Measurements from ENCODE around the gene FLYWCH1. TPM values are rescaled to one million over a fixed set of nuclear protein-coding genes. Genes with fewer than 3 reads are reported as not detected.
A peak's percentile ranks its signal among the peaks of the same experiment; 100 is the strongest.
"Not testable (repeated sequence)": the region's sequence is repeated elsewhere in the genome, so short reads cannot be mapped to it uniquely, and the experiment has no call there.

The FLYWCH1 gene
- total RNA-seq, 1 donor from 2014 or later, result 10.9 TPM

GRCh38 chr16:2900526-2901075, 11.1 kb upstream of the FLYWCH1 start:
- no peak for DNase-seq

GRCh38 chr16:2902337-2903130, 9.2 kb upstream of the FLYWCH1 start:
- no peak for DNase-seq

- peak; percentile 84 for DNase-seq
Observed at GRCh38 chr16:2904100-2904921, 7.4 kb upstream of the FLYWCH1 start.

GRCh38 chr16:2904922-2905240, 6.8 kb upstream of the FLYWCH1 start:
- no peak for DNase-seq

GRCh38 chr16:2905241-2905987, 6.3 kb upstream of the FLYWCH1 start:
- DNase-seq, result peak; percentile 97

- DNase-seq, result no peak
Observed at GRCh38 chr16:2905988-2906387, 5.7 kb upstream of the FLYWCH1 start.

- not testable (repeated sequence) for DNase-seq
Observed at GRCh38 chr16:2907084-2907753, 4.5 kb upstream of the FLYWCH1 start.

- no peak for DNase-seq
Observed at GRCh38 chr16:2910441-2910969, 1.2 kb upstream of the FLYWCH1 start.

GRCh38 chr16:2912330-2913199, 834 bp downstream of the FLYWCH1 start:
- DNase-seq, result peak; percentile 76

GRCh38 chr16:2913603-2914002, 1.9 kb downstream of the FLYWCH1 start:
- no peak for DNase-seq

- DNase-seq, result no peak
Observed at GRCh38 chr16:2914233-2914632, 2.5 kb downstream of the FLYWCH1 start.

GRCh38 chr16:2915196-2915929, 3.6 kb downstream of the FLYWCH1 start:
- no peak for DNase-seq

- peak; percentile 18 for DNase-seq
Observed at GRCh38 chr16:2919511-2920255, 8.0 kb downstream of the FLYWCH1 start.

- no peak for DNase-seq
Observed at GRCh38 chr16:2923481-2923880, 11.8 kb downstream of the FLYWCH1 start.

GRCh38 chr16:2924901-2925755, 13.4 kb downstream of the FLYWCH1 start:
- no peak for DNase-seq

- no peak for DNase-seq
Observed at GRCh38 chr16:2925951-2926649, 14.4 kb downstream of the FLYWCH1 start.

- no peak for DNase-seq
Observed at GRCh38 chr16:2926650-2926999, 14.9 kb downstream of the FLYWCH1 start.

Data from skin of body (tissue), 2 donors.